ENCODE data around the gene BNIP3.

- TF ChIP-seq IRF1 (CRISPR knock-in tag; IDR thresholded peaks at IDR 0.05; ENCODE audit: low read depth) (no peak), ZBTB33 (CRISPR knock-in tag; IDR thresholded peaks at IDR 0.05) (no peak), HMGXB4 (CRISPR knock-in tag; IDR thresholded peaks at IDR 0.05; ENCODE audit: borderline replicate concordance in 1 of 2, low read depth in 1 of 2) (no peak), CTCF (CRISPR knock-in tag; IDR thresholded peaks at IDR 0.05) (no peak), MEF2D (CRISPR knock-in tag; IDR thresholded peaks at IDR 0.05) (no peak), EZH2 (conservative IDR thresholded peaks at IDR 0.05; ENCODE audit: low read depth, low read length) (no peak), ZNF275 (CRISPR knock-in tag; IDR thresholded peaks at IDR 0.05; ENCODE audit: borderline replicate concordance) (no peak), FOXO4 (CRISPR knock-in tag; conservative IDR thresholded peaks at IDR 0.05) (no peak), ATF3 (CRISPR knock-in tag; IDR thresholded peaks at IDR 0.05) (no peak), ZSCAN30 (CRISPR knock-in tag; IDR thresholded peaks at IDR 0.05) (no peak), AGO2 (optimal IDR thresholded peaks at IDR 0.05; ENCODE audit: low read depth, low read length) (no peak), TGIF2 (CRISPR knock-in tag; IDR thresholded peaks at IDR 0.05) (no peak), ZFX (CRISPR knock-in tag; IDR thresholded peaks at IDR 0.05; ENCODE audit: low read depth) (no peak)
Measured at GRCh38 chr10:131991726-131992125, 10.0 kb upstream of the BNIP3 start.

All from HepG2 (cell line).